Activated naive CD4-positive, alpha-beta T cell treated with anti-CD3 and anti-CD28 coated beads, Interleukin-2, amount 50 U/mL, for 72 hours (primary cell): ENCODE results near the gene SLC13A3. TPM values are rescaled to one million over a fixed set of nuclear protein-coding genes. Genes with fewer than 3 reads are reported as not detected.

Experiments used
- ATAC-seq, 2 donors: fragments of 150-1000 bp; cut with Tn5 transposase; 2 replicates each; pipeline ENCODE4 v1.10.0; 2021; ENCODE audit warnings: mild to moderate bottlenecking in 2 of 2, moderate library complexity in 2 of 2
- DNase-seq, 2 donors: peaks; one replicate each; pipeline ENCODE4 v3.0.0; 2021 to 2022; ENCODE audit warnings: low spot score in 2 of 2
- H3K27ac Mint-ChIP-seq, 2 donors: one replicate each; pipeline ENCODE4 v1.8.0; 2022; ENCODE audit warnings: mild to moderate bottlenecking in 2 of 2, mixed read lengths in 2 of 2
- H3K36me3 Mint-ChIP-seq, 2 donors: one replicate each; pipeline ENCODE4 v1.8.0; 2022; ENCODE audit warnings: mixed read lengths in 2 of 2
- H3K9me3 Mint-ChIP-seq, 2 donors: one replicate each; pipeline ENCODE4 v1.8.0; 2022; ENCODE audit warnings: mixed read lengths in 2 of 2
- total RNA-seq, 2 donors: library from RNA; stranded (reverse); gene quantifications; one replicate each; pipeline ENCODE4 v1.2.3, GENCODE V29; 2022

Gene SLC13A3
- total RNA-seq, 2 donors from 2014 or later = not detected

DNA sequence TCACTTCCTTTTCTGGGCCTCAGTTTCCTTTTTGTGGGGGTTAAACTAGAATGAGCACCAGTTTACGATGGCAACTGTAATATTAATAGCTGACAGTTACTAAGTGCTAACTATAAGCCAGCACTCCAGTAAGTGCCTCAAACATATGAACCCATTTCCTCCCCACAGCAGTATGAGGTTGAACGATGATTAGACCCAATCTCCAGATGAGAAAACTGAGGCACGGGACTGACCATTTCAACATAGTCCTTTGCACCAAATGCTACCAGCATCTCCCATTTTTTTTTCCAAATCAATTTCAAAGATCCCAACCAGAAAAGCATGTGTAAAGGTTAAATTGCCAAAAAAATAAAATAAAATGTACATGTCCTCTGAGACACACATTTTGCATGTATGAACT is 7.1 kb downstream of the SLC13A3 start:
- Mint-ChIP-seq H3K9me3 (no peaks in the 10 kb centered on the region), H3K27ac (no peak overlapping the region), H3K36me3 (no peaks in the 10 kb centered on the region)
- ATAC-seq (no peak), DNase-seq (no peak)

DNA sequence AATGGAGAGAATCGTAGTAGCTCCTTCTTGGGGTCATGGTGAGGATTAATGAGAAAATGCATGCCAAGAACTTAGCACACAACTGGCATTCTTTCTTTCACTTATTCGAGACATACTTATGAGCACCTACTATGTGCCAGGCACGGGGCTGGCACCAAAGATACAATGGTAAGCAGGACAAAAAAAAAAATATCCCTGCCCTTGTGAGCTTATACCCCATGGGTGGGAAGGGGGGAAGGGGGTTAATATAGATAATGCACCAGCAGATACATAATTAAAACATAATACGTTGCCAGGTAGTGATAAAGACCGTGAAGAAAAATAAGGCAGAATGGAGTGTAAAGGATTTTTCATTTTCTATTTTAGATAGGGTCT is 8.3 kb downstream of the SLC13A3 start:
- Mint-ChIP-seq H3K27ac (no peak overlapping the region), H3K9me3 (no peaks in the 10 kb centered on the region), H3K36me3 (no peaks in the 10 kb centered on the region)
- ATAC-seq (no peak), DNase-seq (no peak)

DNA sequence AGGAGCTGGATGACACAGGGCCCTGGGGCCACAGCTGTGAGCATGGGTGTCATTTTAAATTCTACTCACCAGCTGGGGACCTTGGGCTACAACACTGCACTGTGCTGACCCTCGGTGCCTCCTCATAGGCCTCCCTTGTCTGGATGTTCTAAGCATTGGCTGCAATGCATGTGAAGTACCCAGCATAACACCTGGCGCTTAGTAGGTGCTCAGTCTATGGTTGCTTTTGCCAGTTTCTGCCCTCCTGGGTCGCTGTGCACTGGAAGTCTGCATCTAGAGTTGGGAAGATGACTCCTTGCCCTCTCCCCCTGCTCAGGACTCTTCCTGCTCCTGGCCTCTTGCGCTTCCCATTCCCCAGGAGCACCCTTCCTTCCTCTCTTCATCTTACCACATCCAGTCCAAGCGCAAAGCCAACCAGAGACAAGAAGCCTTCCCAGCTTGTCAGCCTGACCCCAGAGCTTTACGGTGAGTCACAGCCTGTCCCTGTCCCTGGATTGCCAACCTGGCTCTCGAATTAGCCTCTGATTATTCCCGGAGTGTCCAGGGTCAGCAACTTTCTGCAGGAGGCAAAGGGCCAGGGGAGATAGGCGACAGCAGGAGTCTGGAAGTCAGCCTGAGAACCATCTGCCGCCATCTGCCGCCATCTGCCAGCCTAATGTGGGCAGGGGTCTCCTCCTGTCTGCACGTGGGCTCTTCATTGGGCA is 8.8 kb downstream of the SLC13A3 start:
- H3K36me3 Mint-ChIP-seq = no peaks in the 10 kb centered on the region
- peak overlapping the region in 1 of 2 donors; percentile 52 for H3K27ac Mint-ChIP-seq
- no peak for ATAC-seq
- H3K9me3 Mint-ChIP-seq = no peaks in the 10 kb centered on the region
- DNase-seq = no peak

DNA sequence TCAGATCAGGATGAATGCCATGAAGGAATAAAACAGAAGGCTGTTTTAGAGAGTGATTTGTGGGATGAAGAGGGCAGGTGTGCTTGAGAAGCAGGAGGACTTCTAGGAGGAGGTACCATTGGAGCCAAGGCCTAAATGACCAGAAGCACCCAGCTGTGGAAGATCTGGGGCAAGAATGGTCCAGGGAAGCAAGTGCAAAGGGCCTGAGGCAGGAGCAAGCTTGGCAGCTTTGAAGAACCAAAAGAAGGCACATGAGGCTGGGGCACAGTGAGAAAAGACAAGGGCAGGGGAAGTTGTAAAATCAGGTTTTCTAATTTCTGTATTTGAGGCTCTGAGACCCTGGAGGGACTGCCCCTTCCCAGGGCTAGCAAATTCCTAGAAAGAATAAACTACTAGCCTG is 9.8 kb downstream of the SLC13A3 start:
- Mint-ChIP-seq H3K36me3 (no peaks in the 10 kb centered on the region), H3K27ac (no peak overlapping the region), H3K9me3 (no peaks in the 10 kb centered on the region)
- ATAC-seq = no peak
- DNase-seq = no peak

DNA sequence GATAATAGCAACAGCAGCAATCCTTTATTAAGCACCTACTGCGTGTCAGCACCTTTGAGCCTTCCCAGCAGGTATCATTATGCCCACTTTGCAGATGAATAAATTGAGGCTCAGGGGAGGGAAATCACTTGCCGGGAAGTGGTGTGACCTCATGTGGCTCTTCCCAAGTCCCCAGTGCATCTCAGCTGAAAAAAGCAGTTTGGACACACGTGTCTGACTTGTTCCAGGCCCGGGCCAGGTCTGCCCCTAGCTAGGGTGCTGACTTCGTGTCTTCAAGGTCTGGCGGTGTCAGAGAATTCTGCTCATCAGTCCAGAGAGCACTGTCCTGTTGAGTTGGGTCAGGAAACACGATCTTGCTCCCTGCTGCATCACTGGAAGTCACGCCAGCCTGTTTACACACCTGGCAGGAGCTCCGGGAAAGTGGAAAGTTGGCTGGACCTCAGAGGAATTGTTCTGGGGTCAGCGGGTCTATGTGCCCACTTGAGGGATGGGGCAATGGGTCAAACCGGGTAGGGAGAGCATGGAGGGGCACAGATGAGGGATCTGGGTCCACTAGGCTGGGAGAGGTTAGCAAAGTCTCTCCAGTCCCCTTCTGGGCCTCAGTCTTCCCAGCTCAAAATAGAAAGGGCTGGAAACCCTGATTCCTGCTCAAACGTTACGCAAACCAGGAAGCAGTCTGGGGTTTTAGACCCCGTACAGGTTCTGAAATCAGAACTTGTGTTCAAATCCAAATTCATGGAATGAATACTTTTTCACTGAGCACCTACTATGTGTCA is 10.5 kb downstream of the SLC13A3 start:
- ATAC-seq (no peak), DNase-seq (no peak)
- no peaks in the 10 kb centered on the region for H3K36me3 Mint-ChIP-seq
- H3K27ac Mint-ChIP-seq = no peak overlapping the region
- no peaks in the 10 kb centered on the region for H3K9me3 Mint-ChIP-seq

DNA sequence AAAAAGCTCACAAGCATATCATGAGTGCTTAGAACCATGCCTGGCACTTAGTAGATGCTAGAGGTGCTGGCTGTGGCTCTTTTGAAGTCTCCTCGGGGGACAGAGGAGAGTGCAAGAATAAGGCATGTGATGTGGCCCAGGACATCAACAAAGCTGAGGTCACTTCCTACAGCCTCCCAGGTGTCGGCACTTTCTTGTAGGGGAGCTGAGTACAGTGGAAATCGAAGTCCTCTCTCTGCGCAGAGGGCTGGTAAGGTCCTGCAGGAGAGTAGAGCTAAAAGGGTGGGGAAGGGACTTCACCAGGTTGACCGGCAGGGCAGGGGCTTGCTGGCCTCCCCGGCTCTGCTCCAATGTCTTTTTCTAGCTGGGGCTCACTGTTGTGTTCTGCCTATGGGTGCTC is 11.2 kb downstream of the SLC13A3 start:
- H3K9me3 Mint-ChIP-seq = peaks cover 0 to under 1% of the 10 kb centered on the region in 2 donors
- no peak overlapping the region for H3K27ac Mint-ChIP-seq
- ATAC-seq (no peak), DNase-seq (no peak)
- H3K36me3 Mint-ChIP-seq = no peaks in the 10 kb centered on the region

DNA sequence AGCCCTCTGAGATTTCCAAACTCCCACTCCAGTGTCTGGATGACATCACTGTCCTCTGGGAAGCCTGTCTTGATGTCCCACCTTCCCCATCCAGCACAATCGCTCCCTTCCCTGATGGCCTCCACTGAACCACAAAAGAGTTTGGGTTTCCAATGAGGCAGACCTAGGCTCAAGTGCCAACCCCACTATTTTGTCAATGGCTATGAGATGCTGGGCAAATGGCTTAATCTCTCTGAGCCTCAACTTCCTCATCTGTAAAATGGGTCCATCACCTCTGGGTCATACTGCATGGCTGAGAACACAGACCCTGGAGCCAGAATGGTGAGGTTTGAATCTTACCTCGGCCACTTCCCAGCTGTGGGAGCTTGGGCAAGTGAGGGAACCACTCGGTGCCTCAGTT is 11.7 kb downstream of the SLC13A3 start:
- DNase-seq = no peak
- Mint-ChIP-seq H3K9me3 (peaks cover 0 to 4% of the 10 kb centered on the region in 2 donors), H3K36me3 (no peaks in the 10 kb centered on the region), H3K27ac (no peak overlapping the region)
- no peak for ATAC-seq

DNA sequence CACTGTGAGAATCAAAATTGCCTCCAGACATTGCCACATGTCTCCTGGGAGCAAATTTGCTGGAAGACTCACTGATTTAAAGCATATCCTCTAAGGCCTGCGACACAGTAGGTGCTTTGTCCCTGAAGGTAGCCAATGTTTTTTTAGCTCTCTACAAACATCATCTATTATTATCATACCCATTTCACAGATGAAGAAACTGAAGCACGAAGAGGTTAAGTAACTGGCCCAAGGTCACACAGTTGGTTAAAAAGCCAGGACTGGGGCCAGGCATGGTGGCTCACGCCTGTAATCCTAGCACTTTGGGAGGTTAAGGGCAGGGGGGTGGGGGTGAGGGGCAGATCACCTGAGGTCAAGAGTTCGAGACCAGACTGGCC is 12.4 kb downstream of the SLC13A3 start:
- DNase-seq = no peak
- ATAC-seq = no peak
- peaks cover 0 to 4% of the 10 kb centered on the region in 2 donors for H3K9me3 Mint-ChIP-seq

DNA sequence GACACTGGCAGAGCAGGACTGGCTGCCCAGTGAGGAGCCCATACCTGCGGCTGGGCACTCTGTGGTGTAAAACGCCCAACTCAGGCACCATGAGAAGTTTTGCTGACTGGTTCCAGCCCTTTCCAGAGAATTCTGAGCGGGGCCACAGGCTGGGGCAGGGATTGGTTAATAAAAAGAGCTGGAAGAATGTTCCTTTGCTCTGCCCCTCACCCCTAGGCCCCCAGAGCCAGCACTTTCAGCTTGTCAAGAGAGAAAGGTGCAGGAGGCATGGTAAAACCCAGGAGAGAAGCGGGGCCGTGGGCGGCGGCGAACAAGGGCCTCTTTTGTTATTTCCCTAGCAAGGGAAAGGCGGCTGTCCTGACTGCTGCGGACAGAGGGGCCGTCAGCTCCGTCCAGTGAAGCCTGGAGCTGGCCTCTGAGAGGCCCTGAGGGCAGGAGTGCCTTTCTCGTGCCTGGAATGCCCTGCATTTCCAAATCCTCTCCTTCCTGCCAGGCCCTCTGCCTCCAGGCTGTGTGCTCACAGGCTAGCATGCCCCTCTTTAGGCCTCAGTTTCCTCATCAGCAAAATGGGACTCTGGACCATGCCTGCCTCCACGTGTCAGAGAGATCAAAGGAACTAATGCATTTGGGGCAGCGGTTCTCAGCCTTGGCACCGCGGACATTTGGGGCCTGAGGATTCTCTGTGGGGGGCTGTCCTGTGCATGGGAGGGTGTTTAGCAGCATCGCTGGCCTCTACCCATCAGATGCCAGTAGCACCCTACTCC is 12.9 kb downstream of the SLC13A3 start:
- DNase-seq (no peak), ATAC-seq (no peak)
- peaks cover 0 to 4% of the 10 kb centered on the region in 2 donors for H3K9me3 Mint-ChIP-seq
- no peaks in the 10 kb centered on the region for H3K36me3 Mint-ChIP-seq
- H3K27ac Mint-ChIP-seq = no peak overlapping the region

More for the DNA sequence above, 12.4 kb downstream of the SLC13A3 start:
- Mint-ChIP-seq H3K27ac (no peak overlapping the region), H3K36me3 (no peaks in the 10 kb centered on the region)

DNA sequence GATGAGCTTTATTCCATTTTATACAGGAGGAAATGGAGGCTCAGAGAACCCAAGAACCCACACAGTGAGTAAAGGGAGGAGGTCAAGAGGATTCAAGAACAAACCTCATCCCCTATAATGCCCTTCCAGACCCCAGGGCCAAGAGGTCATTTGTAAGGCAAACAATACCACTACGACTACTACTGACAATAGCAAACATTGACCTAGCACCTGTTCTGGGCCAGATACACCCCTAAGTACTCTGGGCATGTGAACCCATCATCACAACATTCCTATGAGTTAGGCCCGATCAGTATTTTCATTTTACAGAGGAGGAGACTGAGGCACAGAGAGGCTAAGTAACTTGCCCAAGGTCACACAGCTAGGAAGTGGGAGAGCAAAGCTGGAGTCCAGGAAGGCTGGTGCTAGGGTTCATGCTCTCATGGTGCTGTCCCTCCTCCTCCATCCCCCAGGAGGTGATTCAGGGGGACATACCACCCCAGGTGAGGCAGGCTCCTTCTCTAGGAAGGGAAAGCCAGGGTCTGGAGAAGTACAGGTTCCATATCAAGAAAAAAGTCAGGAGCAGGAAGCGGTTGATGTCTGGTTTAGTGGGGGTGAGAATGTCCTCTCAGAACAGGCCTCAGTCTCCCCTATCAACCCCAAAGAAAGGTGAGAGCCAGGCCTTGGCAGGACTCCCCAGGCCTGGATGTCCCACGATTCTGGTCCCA is 13.7 kb downstream of the SLC13A3 start:
- Mint-ChIP-seq H3K36me3 (no peaks in the 10 kb centered on the region), H3K9me3 (peaks cover 0 to 4% of the 10 kb centered on the region in 2 donors), H3K27ac (peak overlapping the region in 1 of 2 donors; percentile 56)
- no peak for DNase-seq
- no peak for ATAC-seq

DNA sequence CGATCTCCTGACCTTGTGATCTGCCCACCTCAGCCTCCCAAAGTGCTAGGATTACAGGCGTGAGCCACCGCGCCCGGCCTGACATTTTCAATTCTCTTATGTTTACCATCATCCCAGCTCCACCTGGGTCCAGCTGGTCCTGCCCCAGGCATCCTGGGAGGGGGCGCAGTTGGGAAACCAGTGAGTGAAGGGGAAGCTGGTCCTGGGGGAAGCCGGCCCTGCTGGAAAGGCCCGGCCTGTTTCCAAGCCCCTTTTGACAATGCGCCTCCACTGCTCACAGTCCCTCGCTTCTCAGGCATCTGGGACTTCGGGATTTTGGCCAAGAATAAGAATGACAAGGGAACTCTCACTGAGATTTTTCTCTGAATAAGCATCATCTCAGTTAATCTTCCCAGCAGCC is 14.2 kb downstream of the SLC13A3 start:
- ATAC-seq (no peak), DNase-seq (no peak)
- Mint-ChIP-seq H3K9me3 (peaks cover 0 to 4% of the 10 kb centered on the region in 2 donors), H3K36me3 (no peaks in the 10 kb centered on the region), H3K27ac (peak overlapping the region in 1 of 2 donors; percentile 56)

DNA sequence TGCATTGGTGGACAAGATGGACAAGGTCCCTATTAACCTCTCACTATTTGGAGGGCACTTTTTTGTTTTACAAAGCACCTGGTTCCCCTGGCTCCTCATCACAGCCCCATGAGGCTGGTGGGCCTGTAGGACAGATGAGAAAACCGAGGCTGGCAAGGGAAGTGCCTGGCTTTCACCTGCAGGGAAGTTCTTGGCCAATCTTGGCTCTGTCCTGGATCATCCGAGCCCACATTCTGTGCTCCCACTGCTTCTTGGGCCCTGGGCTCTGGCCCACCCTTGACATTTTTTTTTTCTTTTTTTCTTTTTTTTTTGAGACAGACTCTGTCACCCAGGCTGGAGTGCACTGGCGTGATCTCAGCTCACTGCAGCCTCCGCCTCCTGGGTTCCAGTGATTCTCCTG is 14.7 kb downstream of the SLC13A3 start:
- H3K27ac Mint-ChIP-seq = no peak overlapping the region
- no peak for ATAC-seq
- DNase-seq = no peak
- peaks cover 0 to 4% of the 10 kb centered on the region in 2 donors for H3K9me3 Mint-ChIP-seq
- no peaks in the 10 kb centered on the region for H3K36me3 Mint-ChIP-seq

DNA sequence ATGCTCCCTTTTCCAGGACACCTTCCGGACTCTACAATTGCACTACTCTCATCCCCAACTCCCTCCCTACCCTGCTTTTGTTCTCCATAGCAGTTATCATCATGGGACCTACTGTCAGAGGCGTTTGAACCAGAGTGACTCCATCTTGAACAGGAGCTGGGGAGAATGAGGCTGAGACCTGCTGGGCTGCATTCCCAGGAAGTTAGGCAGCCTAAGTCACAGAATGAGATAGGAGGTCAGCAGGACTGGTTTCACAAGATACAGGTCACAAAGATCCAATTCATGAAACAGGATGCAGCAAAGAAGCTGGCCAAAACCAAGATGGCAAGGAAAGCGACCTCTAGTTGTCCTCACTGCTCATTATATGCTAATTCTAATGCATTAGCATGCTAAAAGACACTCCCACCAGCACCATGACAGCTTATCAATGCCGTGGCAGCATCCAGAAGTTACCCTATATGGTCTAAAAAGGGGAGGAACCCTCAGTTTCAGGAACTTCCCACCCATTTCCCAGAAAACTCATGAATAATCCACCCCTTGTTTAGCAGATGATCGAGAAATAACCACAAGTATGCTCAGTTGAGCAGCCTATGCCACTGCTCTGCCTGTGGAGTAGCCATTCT is 15.6 kb downstream of the SLC13A3 start:
- no peak overlapping the region for H3K27ac Mint-ChIP-seq
- H3K9me3 Mint-ChIP-seq = peaks cover 0 to 4% of the 10 kb centered on the region in 2 donors

DNA sequence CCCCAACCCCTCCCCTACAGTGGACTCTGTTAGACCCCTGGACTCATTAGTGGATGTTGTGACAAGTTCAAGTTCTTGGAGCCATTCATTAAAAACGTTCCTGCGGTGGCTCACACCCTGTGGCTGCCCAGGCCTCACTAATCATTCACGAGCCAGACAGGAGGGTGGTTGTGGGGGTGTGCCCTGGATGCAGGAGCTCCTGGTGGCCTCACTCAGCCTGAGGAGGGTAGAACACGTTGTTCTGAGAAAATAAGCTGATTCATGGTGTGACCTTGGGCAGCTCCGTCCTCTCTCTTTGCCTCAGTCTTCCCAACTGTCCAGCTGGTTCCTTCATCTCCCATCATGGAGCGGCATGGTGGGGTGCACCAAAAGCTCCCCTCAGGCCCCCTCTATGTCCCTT is 16.7 kb downstream of the SLC13A3 start:
- Mint-ChIP-seq H3K27ac (no peak overlapping the region), H3K36me3 (peaks cover 0 to 11% of the 10 kb centered on the region in 2 donors), H3K9me3 (peaks cover 4% of the 10 kb centered on the region in 2 donors)
- no peak for ATAC-seq
- no peak for DNase-seq

More for the DNA sequence above, 15.6 kb downstream of the SLC13A3 start:
- DNase-seq = no peak
- ATAC-seq = no peak
- H3K36me3 Mint-ChIP-seq = peaks cover 0 to under 1% of the 10 kb centered on the region in 2 donors

DNA sequence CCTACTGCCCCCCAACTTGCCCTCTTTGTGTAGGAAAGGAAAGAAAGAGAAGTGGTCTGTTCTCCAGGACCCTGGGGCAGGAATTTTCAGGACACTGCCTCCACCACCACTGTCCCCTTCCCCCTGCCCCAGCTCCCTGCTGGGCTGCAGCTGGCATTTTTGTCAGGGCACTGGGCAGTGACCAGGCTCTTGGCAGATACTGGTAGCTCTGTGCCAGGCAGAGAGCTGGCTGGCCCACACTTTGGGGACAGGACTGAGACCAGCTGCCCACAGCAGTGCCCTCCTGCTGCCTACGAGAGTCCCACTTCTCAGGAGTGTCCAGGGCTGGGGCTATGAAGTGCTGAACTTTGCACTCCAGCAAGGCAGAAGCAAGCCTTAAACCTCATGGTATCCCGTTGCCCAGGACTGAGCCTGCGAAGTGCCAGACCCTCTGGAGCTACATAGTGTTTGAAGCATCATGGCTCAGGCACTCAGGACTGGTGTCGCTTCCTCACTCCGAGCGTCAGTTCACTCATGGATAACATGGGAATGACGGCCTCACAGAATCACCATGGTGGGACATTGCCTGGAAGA is 19.3 kb downstream of the SLC13A3 start:
- peaks cover 0 to 11% of the 10 kb centered on the region in 2 donors for H3K36me3 Mint-ChIP-seq
- ATAC-seq (no peak), DNase-seq (no peak)
- H3K9me3 Mint-ChIP-seq = peaks cover 4 to 6% of the 10 kb centered on the region in 2 donors
- no peak overlapping the region for H3K27ac Mint-ChIP-seq
